GM21723 (cell line): ENCODE results near the gene PCBP4.

Experiments used
- ATAC-seq: cut with Tn5 transposase; IDR thresholded peaks from one replicate; pipeline ENCODE4 v1.9.1; 2021; ENCODE audit warnings: mild to moderate bottlenecking, moderate library complexity; ENCODE audit not compliant: unreplicated experiment

PCBP4 gene

DNA sequence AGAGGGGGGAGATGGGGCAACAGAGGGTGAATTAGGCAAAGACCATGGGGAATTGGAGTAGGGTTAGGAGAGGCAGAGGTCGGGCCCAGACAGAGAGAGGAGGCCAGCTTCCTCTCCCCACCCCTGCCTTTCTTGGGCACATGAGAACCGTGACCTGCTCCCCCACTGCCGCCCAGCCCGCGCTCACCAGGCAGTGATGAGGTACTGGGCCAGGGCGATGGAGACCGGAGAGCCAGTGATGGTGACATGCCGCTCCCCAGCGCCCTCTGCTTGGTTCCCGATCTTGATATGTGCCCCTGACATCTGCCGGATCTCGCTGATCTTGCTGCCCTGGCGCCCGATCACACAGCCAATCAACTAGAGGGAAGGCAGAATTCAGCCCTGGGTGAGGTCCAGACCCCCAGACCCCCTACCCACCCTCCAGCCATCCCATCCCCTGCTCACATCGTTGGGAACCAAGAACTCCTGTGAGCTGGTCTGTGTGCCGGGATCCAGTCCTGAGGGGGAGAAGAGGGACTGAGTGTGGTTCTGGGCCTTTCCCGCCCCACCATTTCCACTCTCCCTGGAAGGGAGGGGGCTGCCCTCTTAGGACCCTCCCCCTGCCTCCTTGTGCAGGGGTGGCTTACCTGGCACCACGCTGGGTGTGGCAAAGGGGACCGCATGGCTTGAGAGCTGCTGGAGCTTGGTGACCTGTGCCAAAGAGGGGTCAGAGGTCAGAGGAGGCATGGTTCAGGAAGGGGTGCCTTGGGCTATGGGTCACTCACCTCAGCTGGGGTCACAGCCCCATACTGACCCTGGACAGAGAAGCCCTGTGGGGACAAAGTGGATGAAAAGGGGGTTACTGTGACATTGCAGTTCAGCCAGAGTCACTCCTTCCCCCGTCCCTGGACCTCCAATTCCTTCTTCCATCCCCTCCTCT lies 8.4 kb downstream of the PCBP4 start:
- ATAC-seq, result no peak

DNA sequence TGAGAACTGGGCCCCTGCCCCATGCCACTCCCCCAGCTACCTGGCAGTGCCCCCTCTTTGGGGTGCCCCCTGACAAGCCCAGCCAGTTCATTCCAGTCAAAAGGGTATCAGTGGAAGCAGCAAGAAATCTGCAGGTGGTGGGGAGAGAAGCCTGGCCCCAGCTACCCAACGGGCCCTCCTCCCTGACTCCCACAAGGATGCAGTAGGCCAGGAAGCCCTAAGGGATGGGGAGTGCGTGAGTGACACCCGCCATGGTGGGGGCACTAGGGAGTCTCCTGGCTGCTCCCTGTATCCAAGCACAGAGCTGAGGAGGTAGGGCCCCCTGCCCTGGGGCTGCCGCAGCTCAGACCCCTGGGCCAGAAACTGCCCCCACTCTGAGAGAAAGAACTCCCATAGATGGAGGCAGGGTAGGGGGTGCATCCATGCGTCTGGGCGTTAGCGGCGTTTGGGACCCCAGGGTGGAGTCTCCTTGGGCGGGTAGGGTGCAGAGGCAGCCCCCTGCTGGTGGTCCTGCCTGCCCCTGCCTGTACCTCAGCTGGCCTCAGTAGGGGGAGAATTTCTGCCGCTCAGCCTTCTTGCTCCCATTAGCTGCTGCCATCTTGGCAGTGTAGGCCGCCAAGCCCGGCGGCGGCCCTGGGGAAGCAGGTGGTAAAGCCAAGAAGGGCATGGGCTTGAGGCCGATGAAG lies 9.6 kb downstream of the PCBP4 start:
- ATAC-seq, result no peak

DNA sequence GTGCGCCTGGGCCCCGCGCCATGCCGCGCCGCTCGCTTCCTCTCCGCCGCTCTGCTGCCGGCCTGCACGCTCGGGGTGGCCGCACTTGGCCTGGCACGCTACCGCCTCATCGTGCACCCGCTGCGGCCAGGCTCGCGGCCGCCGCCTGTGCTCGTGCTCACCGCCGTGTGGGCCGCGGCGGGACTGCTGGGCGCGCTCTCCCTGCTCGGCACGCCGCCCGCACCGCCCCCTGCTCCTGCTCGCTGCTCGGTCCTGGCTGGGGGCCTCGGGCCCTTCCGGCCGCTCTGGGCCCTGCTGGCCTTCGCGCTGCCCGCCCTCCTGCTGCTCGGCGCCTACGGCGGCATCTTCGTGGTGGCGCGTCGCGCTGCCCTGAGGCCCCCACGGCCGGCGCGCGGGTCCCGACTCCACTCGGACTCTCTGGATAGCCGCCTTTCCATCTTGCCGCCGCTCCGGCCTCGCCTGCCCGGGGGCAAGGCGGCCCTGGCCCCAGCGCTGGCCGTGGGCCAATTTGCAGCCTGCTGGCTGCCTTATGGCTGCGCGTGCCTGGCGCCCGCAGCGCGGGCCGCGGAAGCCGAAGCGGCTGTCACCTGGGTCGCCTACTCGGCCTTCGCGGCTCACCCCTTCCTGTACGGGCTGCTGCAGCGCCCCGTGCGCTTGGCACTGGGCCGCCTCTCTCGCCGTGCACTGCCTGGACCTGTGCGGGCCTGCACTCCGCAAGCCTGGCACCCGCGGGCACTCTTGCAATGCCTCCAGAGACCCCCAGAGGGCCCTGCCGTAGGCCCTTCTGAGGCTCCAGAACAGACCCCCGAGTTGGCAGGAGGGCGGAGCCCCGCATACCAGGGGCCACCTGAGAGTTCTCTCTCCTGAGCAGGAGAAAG lies 11.1 kb downstream of the PCBP4 start:
- no peak for ATAC-seq

GRCh38 chr3:51955175-51955892 lies 11.9 kb downstream of the PCBP4 start, which contains the start of gene GPR62:
Gene GPR62, plus strand, starts transcription at chr3:51955381. Its CDS starts 272 bp downstream, at chr3:51955653.
- ATAC-seq, result no peak

DNA sequence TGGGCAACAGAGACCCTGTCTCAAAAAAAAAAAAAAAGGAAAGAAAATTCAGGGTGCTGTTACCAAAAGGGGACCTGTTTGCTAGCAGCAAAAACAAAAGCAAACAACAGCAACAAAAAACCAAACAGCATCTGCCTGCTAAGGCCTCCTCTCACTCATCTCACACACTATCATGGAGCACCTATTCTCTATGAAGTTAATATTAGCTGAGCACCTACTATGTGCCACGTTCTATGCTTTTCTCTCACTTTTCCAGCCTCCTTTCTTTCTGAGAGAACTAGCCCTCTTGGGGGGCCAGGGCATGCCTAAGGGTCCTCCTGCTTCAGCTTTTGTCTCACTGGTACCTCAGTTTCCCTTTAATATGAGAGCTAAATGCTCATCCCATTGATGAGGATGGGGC lies 12.5 kb downstream of the PCBP4 start:
- ATAC-seq, result no peak

DNA sequence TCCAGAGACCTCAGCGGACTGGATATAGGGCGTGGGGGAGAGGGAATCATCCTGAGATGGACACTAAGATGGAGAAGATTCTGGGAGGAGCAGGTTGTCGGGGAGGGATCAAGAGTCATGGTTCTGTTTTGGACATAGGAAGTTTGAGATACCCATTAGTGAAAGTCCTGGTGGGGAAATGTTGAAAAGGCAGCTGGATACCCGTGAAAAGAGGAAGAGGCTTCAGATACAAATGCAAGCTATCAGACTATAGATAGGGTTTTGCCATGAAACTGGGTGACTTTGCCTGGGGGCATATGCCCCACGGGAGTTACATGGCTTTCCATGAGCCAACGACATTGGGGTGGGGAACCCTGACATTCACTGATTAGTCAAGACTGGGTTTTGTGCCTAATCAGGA lies 13.1 kb downstream of the PCBP4 start:
- ATAC-seq, result no peak

GRCh38 chr3:51953445-51953844 lies 13.8 kb downstream of the PCBP4 start:
- ATAC-seq, result no peak

DNA sequence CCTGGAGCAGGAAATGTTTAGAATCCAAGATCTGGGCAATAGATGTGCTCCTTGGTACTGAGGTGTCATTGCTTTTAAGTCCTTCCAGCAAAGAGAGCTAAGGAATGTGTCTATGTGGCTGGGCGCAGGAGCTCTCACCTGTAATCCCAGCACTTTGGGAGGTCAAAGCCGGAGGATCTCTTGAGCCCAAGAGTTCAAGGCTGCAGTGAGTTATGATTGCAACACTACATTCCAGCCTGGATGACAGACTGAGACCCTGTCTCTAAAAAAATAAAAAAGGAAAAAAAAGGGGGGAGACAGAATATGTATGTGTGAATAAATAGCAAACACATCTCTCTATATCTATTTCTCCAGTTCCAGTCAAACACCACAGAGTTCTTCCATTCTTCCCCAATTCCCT lies 16.4 kb downstream of the PCBP4 start:
- no peak for ATAC-seq

GRCh38 chr3:51949121-51949520 lies 18.1 kb downstream of the PCBP4 start:
- ATAC-seq, result no peak

DNA sequence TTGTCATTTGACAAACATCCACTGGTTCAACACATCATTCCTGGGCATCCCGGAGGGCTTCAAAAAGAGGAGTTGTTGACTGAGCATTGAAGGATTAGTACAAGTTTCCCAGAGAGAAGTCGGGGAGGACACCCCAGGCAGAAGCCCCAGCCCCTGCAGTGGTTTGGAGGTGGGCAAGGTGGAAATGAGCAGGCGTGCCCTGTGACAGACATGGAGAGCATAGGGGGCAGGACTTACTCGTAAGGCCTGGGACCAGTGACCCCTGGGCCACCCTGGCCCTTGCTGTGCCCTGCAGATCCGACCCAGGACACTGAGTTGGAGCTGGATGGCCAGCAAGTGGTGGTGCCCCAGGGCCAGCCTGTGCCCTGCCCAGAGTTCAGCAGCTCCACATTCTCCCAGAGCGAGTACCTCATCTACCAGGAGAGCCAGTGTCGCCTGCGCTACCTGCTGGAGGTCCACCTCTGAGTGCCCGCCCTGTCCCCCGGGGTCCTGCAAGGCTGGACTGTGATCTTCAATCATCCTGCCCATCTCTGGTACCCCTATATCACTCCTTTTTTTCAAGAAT lies 19.2 kb downstream of the PCBP4 start:
- ATAC-seq, result no peak

- no peak for ATAC-seq
Measured at GRCh38 chr3:51947215-51947900, 19.9 kb downstream of the PCBP4 start.

DNA sequence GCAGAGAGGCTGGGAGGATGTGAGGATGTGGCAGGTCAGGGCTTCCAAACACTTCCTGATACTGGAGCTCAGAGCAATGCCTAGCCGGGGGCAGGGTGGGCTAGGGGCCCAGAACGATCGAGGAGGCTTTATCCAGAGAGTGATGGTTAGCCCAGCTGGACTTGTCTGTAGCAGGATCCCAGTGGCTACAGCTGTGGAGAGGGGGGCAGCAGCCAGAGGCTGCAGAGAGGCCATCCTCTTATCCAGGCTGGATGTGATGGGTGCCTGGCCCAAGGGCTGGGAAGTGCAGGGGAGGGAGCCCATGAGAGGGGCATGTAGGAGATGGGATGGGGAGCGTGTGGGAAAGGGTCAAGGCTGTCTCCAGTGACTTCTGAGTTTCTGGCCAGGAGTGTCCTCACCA lies 20.5 kb downstream of the PCBP4 start:
- ATAC-seq, result no peak

GRCh38 chr3:51945926-51946705 lies 21.1 kb downstream of the PCBP4 start:
- no peak for ATAC-seq

- no peak for ATAC-seq
Measured at GRCh38 chr3:51945031-51945840, 22.0 kb downstream of the PCBP4 start.

DNA sequence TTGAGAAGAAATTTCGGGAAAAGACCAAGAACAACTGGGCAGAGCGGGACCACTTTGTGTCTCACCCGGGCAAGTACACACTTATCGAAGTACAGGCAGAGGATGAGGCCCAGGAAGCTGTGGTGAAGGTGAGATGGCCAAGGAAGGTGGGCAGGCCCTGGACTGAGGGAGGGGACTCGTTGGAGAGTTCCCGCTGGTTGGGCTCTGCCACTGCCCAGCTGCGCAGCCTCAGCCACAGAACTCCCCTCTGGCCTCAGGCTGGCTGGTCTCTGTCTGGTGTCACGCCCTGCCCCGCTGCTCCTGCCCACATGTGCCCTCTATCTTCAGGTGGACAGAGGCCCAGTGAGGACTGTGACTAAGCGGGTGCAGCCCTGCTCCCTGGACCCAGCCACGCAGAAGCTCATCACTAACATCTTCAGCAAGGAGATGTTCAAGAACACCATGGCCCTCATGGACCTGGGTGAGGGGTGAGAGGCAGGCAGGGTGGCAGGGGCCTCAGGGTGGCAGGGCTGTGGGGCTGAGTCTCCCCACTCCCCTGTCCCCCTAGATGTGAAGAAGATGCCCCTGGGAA lies 22.7 kb downstream of the PCBP4 start:
- ATAC-seq, result no peak

DNA sequence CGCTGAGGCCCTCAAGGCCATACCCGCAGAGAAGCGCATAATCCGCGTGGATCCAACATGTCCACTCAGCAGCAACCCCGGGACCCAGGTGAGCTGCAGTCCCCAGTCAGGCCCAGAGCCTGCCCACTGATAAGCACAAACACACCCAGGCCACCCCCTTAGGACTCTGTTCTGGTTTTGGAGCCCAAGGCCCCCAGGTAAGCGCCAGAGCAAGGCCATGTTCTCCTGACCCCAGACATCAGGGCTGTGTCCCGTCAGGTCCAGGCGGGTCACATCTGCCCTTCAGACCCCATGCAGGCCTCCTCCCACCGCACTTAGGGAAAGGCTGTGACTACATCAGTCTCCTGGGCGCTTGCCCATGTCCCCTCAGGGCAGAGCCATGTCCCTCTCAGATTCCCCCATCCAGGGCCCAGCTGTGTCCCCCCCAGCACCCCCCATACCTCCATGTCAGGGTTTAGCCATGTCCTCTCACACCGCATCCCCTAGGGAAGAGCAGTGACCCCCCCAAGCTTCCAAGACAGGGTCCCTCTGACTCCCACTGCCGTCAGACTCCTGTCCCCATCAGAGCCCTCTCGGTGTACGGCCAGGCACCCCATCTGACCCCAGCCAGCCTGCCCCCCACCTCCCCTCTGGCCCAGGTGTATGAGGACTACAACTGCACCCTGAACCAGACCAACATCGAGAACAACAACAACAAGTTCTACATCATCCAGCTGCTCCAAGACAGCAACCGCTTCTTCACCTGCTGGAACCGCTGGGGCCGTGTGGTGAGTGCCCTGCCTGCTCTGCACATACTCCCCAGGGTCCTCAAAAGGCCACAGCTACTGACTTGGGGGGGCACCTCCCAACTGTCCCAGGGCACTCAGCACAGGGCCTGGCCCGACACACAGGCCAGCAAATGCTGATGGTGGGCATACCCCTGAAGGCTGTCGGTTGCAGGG lies 23.5 kb downstream of the PCBP4 start:
- ATAC-seq, result no peak
